ENCODE results near the gene ARIH1. TPM values are rescaled to one million over a fixed set of nuclear protein-coding genes. Genes with fewer than 3 reads are reported as not detected.
"Not testable (repeated sequence)": the region's sequence is repeated elsewhere in the genome, so short reads cannot be mapped to it uniquely, and the experiment has no call there.

The ARIH1 gene
- polyA plus RNA-seq, 1 of the 3 experiments (the other 2 are of a cell fraction) = 48.3 TPM

- no peaks in the 10 kb centered on the region for H3K36me3 ChIP-seq (replicated peaks in 1 of 2; ENCODE audit: control insufficient read depth in 1 of 2, insufficient read depth in 2 of 2, low read length in 1 of 2)
- H3K79me2 ChIP-seq (ENCODE audit: insufficient read depth) = no peaks in the 10 kb centered on the region
- no peaks in the 10 kb centered on the region for H3F3A ChIP-seq (replicated peaks; ENCODE audit: insufficient read depth)
- H4K20me1 ChIP-seq (ENCODE audit: insufficient read depth) = no peaks in the 10 kb centered on the region
- no peak overlapping the region for H3K4me3 ChIP-seq (ENCODE audit: low read depth in 2 of 2, low read length in 1 of 2)
- no peaks in the 10 kb centered on the region for H3K9me2 ChIP-seq
- no peak overlapping the region for H2AFZ ChIP-seq (ENCODE audit: low read depth)
- H3K4me1 ChIP-seq (ENCODE audit: control insufficient read depth in 1 of 2, insufficient read depth in 2 of 2, low read depth in 1 of 2, low read length in 1 of 2) = no peaks in the 10 kb centered on the region
- no peak overlapping the region for H3K4me2 ChIP-seq
- ChIA-PET CTCF (no interaction called here), POLR2A (no interaction called here)
- no peaks in the 10 kb centered on the region for H3K9me3 ChIP-seq
- H3K27me3 ChIP-seq (ENCODE audit: insufficient read depth) = no peaks in the 10 kb centered on the region
- TF ChIP-seq, protein P1, sequence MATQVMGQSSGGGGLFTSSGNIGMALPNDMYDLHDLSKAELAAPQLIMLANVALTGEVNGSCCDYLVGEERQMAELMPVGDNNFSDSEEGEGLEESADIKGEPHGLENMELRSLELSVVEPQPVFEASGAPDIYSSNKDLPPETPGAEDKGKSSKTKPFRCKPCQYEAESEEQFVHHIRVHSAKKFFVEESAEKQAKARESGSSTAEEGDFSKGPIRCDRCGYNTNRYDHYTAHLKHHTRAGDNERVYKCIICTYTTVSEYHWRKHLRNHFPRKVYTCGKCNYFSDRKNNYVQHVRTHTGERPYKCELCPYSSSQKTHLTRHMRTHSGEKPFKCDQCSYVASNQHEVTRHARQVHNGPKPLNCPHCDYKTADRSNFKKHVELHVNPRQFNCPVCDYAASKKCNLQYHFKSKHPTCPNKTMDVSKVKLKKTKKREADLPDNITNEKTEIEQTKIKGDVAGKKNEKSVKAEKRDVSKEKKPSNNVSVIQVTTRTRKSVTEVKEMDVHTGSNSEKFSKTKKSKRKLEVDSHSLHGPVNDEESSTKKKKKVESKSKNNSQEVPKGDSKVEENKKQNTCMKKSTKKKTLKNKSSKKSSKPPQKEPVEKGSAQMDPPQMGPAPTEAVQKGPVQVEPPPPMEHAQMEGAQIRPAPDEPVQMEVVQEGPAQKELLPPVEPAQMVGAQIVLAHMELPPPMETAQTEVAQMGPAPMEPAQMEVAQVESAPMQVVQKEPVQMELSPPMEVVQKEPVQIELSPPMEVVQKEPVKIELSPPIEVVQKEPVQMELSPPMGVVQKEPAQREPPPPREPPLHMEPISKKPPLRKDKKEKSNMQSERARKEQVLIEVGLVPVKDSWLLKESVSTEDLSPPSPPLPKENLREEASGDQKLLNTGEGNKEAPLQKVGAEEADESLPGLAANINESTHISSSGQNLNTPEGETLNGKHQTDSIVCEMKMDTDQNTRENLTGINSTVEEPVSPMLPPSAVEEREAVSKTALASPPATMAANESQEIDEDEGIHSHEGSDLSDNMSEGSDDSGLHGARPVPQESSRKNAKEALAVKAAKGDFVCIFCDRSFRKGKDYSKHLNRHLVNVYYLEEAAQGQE (IDR thresholded peaks at IDR 0.05; ENCODE audit: low read depth, low read length) = no peak
- 71% methylated on average over 3 of the region's 3 CpGs for WGBS (ENCODE audit: low lambda C conversion rate)
- H3K9ac ChIP-seq = no peak overlapping the region
- no peak overlapping the region for H3K27ac ChIP-seq (ENCODE audit: low read depth in 2 of 2, low read length in 1 of 2)
- no peak for DNase-seq
These were observed 140.8 kb downstream of the ARIH1 start for GRCh38 chr15:72614810-72615532.

DNA sequence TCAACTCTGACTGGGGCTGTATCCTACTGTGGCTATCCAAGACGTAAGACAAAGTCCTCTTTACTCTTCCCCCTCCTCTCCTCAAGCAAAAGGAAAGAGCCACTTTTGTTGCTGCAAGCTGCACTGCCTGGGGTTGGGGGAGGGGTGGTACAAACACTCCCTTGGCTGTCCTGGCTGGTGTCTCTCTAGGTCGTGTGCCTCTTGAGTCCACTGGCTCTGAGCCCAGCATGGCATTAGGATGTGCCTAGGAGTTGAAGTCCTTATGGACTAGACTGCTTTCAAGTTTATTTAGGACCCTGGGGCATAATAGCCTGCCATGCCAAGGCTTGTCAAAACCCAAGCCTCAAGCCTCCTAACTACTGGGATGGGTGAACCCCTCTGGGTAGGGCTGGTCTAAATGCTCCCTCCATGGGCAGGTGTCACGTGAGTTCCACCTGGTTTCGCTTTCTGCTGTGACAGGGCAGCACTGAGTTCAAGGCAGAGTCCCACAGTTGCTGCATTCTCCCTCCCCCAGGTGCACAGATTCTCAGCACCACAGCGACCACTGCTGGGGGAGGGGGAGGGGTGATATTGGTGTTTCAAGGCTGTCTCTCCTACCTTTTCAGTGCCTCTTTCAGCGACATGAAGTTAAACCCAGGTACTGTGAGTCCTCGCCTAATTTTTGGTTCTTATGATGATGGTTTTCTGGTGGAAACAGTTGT is 141.6 kb downstream of the ARIH1 start:
- H3K9ac ChIP-seq; CTCF ChIA-PET; H3K36me3 ChIP-seq (replicated peaks in 1 of 2; ENCODE audit: control insufficient read depth in 1 of 2, insufficient read depth in 2 of 2, low read length in 1 of 2); H3K27ac ChIP-seq (ENCODE audit: low read depth in 2 of 2, low read length in 1 of 2); H3K4me3 ChIP-seq (ENCODE audit: low read depth in 2 of 2, low read length in 1 of 2); H3K4me1 ChIP-seq (ENCODE audit: control insufficient read depth in 1 of 2, insufficient read depth in 2 of 2, low read depth in 1 of 2, low read length in 1 of 2); H3F3A ChIP-seq (replicated peaks; ENCODE audit: insufficient read depth); H3K79me2 ChIP-seq (ENCODE audit: insufficient read depth); DNase-seq; H3K9me3 ChIP-seq; H3K27me3 ChIP-seq (ENCODE audit: insufficient read depth); H4K20me1 ChIP-seq (ENCODE audit: insufficient read depth); H2AFZ ChIP-seq (ENCODE audit: low read depth); H3K4me2 ChIP-seq; H3K9me2 ChIP-seq; POLR2A ChIA-PET: not testable (repeated sequence)
- 66% methylated on average over 4 of the region's 7 CpGs for WGBS (ENCODE audit: low lambda C conversion rate)

DNA sequence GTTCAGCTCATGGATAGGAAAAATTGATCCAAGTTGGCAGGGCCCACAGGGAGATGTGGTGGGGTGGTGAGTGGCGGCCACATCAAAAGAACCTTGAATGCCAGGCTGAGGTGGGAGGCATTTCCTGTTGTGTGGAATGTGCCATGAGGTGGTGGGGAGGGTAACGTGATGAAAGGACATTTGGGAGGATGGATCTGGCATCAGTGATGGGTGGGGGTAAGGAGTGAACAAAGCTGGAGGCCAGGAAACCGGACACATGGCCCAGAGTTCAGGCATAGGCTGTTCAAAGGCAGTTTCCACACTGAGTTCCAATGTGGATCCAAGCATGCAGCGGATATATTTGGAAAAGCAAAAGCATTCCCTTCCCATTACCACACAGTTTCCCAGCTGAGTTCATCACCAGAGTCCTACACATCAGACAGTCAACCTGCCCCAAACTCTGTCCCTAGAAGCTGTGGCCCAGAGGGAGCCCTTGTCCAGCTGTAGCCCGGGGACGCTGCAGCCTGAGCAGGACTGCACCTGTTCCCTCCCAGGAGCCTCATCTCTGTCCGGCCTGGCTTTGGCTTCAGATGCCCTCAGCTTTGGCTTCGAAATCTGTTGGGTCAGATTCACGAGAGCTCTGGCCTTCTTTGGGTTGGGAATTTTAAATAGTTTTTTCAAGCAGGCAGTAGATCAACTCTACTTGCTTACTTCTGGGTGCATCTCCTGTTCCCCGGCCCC is 142.5 kb downstream of the ARIH1 start:
- Histone ChIP-seq H3F3A (replicated peaks; ENCODE audit: insufficient read depth) (no peaks in the 10 kb centered on the region), H3K79me2 (ENCODE audit: insufficient read depth) (no peaks in the 10 kb centered on the region), H3K9me3 (no peaks in the 10 kb centered on the region), H3K36me3 (replicated peaks in 1 of 2; ENCODE audit: control insufficient read depth in 1 of 2, insufficient read depth in 2 of 2, low read length in 1 of 2) (no peaks in the 10 kb centered on the region), H3K9me2 (no peaks in the 10 kb centered on the region), H3K4me2 (no peak overlapping the region), H3K27ac (ENCODE audit: low read depth in 2 of 2, low read length in 1 of 2) (no peak overlapping the region), H2AFZ (ENCODE audit: low read depth) (no peak overlapping the region), H3K27me3 (ENCODE audit: insufficient read depth) (no peaks in the 10 kb centered on the region), H4K20me1 (ENCODE audit: insufficient read depth) (no peaks in the 10 kb centered on the region), H3K4me3 (ENCODE audit: low read depth in 2 of 2, low read length in 1 of 2) (no peak overlapping the region), H3K4me1 (ENCODE audit: control insufficient read depth in 1 of 2, insufficient read depth in 2 of 2, low read depth in 1 of 2, low read length in 1 of 2) (no peaks in the 10 kb centered on the region), H3K9ac (no peak overlapping the region)
- CTCF ChIA-PET = interaction anchor here (1.0 kb wide), 1 partner anchor 16 kb away, joined by 4 read pairs; no protein-coding TSS in a partner anchor
- 73% methylated on average over 10 of the region's 10 CpGs for WGBS (ENCODE audit: low lambda C conversion rate)
- no peak for DNase-seq
- POLR2A ChIA-PET = no interaction called here
- TF ChIP-seq MXI1 (IDR thresholded peaks at IDR 0.05; ENCODE audit: low read depth, low read length) (no peak), CHD2 (IDR thresholded peaks at IDR 0.05; ENCODE audit: low read length, partially characterized antibody) (no peak), MEF2A (IDR thresholded peaks at IDR 0.05; ENCODE audit: borderline replicate concordance, low read depth) (no peak), RAD21 (IDR thresholded peaks at IDR 0.05; ENCODE audit: low read length) (no peak), RXRA (IDR thresholded peaks at IDR 0.05; ENCODE audit: borderline replicate concordance, low read depth) (no peak), RCOR1 (IDR thresholded peaks at IDR 0.05; ENCODE audit: low read length) (no peak), POLR2AphosphoS5 (IDR thresholded peaks at IDR 0.05; ENCODE audit: low read depth, low read length) (no peak), NRF1 (IDR thresholded peaks at IDR 0.05; ENCODE audit: low read depth, low read length) (no peak), FOXJ3 (CRISPR knock-in tag; IDR thresholded peaks at IDR 0.05) (no peak), MAX (IDR thresholded peaks at IDR 0.05; ENCODE audit: low read depth) (no peak), NFIC (IDR thresholded peaks at IDR 0.05; ENCODE audit: borderline replicate concordance) (no peak), ELF1 (IDR thresholded peaks at IDR 0.05) (no peak), RFX5 (IDR thresholded peaks at IDR 0.05; ENCODE audit: low read length) (no peak)
- TF ChIP-seq, protein P2, sequence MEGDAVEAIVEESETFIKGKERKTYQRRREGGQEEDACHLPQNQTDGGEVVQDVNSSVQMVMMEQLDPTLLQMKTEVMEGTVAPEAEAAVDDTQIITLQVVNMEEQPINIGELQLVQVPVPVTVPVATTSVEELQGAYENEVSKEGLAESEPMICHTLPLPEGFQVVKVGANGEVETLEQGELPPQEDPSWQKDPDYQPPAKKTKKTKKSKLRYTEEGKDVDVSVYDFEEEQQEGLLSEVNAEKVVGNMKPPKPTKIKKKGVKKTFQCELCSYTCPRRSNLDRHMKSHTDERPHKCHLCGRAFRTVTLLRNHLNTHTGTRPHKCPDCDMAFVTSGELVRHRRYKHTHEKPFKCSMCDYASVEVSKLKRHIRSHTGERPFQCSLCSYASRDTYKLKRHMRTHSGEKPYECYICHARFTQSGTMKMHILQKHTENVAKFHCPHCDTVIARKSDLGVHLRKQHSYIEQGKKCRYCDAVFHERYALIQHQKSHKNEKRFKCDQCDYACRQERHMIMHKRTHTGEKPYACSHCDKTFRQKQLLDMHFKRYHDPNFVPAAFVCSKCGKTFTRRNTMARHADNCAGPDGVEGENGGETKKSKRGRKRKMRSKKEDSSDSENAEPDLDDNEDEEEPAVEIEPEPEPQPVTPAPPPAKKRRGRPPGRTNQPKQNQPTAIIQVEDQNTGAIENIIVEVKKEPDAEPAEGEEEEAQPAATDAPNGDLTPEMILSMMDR (IDR thresholded peaks at IDR 0.05) = no peak

Measured in SK-N-SH (cell line).